Fibroblast of skin of back (primary cell): ENCODE measurements around the gene VKORC1L1.
A peak's percentile ranks its signal among the peaks of the same experiment; 100 is the strongest.
"Not testable (repeated sequence)": the region's sequence is repeated elsewhere in the genome, so short reads cannot be mapped to it uniquely, and the experiment has no call there.

Experiments used
- DNase-seq: peaks from one replicate; pipeline ENCODE4 v3.0.0-alpha.2; 2013

The VKORC1L1 gene

GRCh38 chr7:65979583-65980477, 107.0 kb downstream of the VKORC1L1 start:
- no peak for DNase-seq

- peak; percentile 13 for DNase-seq
Observed at GRCh38 chr7:65980478-65981250, 107.8 kb downstream of the VKORC1L1 start.

GRCh38 chr7:65981965-65982792, 109.3 kb downstream of the VKORC1L1 start, which contains the start of gene GUSB:
TSS of gene GUSB (minus strand) at chr7:65982213. CDS start at chr7:65982183, 30 bp downstream.
- peak; percentile 89 for DNase-seq

- DNase-seq = no peak
Observed at GRCh38 chr7:65983965-65984658, 111.2 kb downstream of the VKORC1L1 start.

GRCh38 chr7:65988084-65988483, 115.2 kb downstream of the VKORC1L1 start:
- DNase-seq = no peak

GRCh38 chr7:65988503-65988902, 115.6 kb downstream of the VKORC1L1 start:
- not testable (repeated sequence) for DNase-seq

- no peak for DNase-seq
Observed at GRCh38 chr7:65989694-65990080, 116.8 kb downstream of the VKORC1L1 start.

- not testable (repeated sequence) for DNase-seq
Observed at GRCh38 chr7:65991829-65992228, 119.0 kb downstream of the VKORC1L1 start.

GRCh38 chr7:65992526-65992925, 119.7 kb downstream of the VKORC1L1 start:
- DNase-seq = no peak

GRCh38 chr7:65994984-65995383, 122.1 kb downstream of the VKORC1L1 start:
- DNase-seq = not testable (repeated sequence)

- DNase-seq = not testable (repeated sequence)
Observed at GRCh38 chr7:66000823-66001417, 128.0 kb downstream of the VKORC1L1 start.

- DNase-seq = not testable (repeated sequence)
Observed at GRCh38 chr7:66005115-66005671, 132.3 kb downstream of the VKORC1L1 start.

GRCh38 chr7:66007232-66007631, 134.4 kb downstream of the VKORC1L1 start:
- DNase-seq = no peak
